ENCODE results near the gene ZBTB5. TPM values are rescaled to one million over a fixed set of nuclear protein-coding genes. Genes with fewer than 3 reads are reported as not detected.

The ZBTB5 gene
- total and polyA plus RNA-seq, 2 of the 4 experiments (the other 2 are of a cell fraction), result 6.3 to 9.1 TPM

DNA sequence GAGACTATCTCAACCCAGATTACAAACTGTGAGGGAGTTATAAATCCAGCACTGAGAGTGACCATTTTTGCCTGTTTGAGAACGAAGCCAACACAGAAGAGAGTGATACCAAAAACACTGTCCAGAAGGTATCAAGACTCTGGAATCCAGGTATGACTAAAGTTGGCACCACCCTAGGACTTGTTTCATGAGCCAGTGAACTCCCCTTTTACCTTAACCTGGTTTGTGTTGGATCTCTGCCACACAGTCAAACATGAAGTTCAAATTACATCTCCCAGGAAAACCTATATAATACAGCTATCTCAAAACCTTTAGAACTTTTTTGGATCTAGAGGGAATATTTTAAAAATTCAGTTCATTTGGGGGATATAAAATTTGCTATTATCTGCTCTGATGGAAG, 11.4 kb downstream of the ZBTB5 start:
- Histone ChIP-seq H2BK120ac (ENCODE audit: low read depth, low read length) (no peak overlapping the region), H3K79me1 (ENCODE audit: low read depth in 1 of 2, low read length in 2 of 2) (peaks cover 36 to 89% of the 10 kb centered on the region in 2 experiments), H3K4me3 (ENCODE audit: insufficient read depth, low read depth, low read length) (no peak overlapping the region), H3K4me1 (ENCODE audit: control insufficient read depth, insufficient read depth, low read length) (peaks cover 10% of the 10 kb centered on the region), H4K20me1 (ENCODE audit: insufficient read depth, low read length) (peaks cover 48% of the 10 kb centered on the region), H2AK9ac (replicated peaks; ENCODE audit: low read depth, low read length, poor library complexity) (no peak overlapping the region), H3K9me3 (ENCODE audit: control insufficient read depth, insufficient read depth, low read length) (no peaks in the 10 kb centered on the region), H3K9me1 (ENCODE audit: insufficient read depth, low read length) (peaks cover 18% of the 10 kb centered on the region), H3K18ac (ENCODE audit: low read depth, low read length) (no peak overlapping the region), H3K23ac (ENCODE audit: low read depth, low read length) (no peak overlapping the region), H2AFZ (replicated peaks; ENCODE audit: low read length, poor library complexity) (no peak overlapping the region), H4K91ac (ENCODE audit: insufficient read depth, low read depth, low read length) (no peak overlapping the region), H2AK5ac (ENCODE audit: low read depth, low read length) (no peak overlapping the region), H3K36me3 (ENCODE audit: control insufficient read depth, insufficient read depth, low read length) (peaks cover 5% of the 10 kb centered on the region; the same call in 1 of the 2 replicates), H3K27me3 (ENCODE audit: control insufficient read depth, insufficient read depth, low read length) (no peaks in the 10 kb centered on the region), H2BK5ac (ENCODE audit: low read depth, low read length, poor library complexity, severe bottlenecking) (no peak overlapping the region), H2BK15ac (ENCODE audit: low read depth, low read length) (no peak overlapping the region), H3K56ac (ENCODE audit: extremely low read depth, insufficient read depth, low read length) (no peak overlapping the region), H3K4me2 (ENCODE audit: low read depth, low read length) (no peak overlapping the region), H4K5ac (ENCODE audit: low read depth, low read length) (no peak overlapping the region), H4K8ac (ENCODE audit: low read depth in 2 of 2, low read length in 2 of 2) (no peak overlapping the region), H2BK20ac (ENCODE audit: low read depth, low read length) (no peak overlapping the region), H3K27ac (ENCODE audit: insufficient read depth, low read length) (no peak overlapping the region), H3K14ac (replicated peaks; ENCODE audit: low read depth, low read length) (no peak overlapping the region), H3K4ac (ENCODE audit: low read depth, low read length) (no peak overlapping the region), H3K9ac (ENCODE audit: low read depth, low read length) (no peak overlapping the region)
- ChIA-PET CTCF (no interaction called here), POLR2A (ENCODE audit: unreplicated experiment) (no interaction called here)
- TF ChIP-seq RCOR1 (IDR thresholded peaks at IDR 0.05; ENCODE audit: insufficient replicate concordance, low read length) (no peak), RAD21 (IDR thresholded peaks at IDR 0.05; ENCODE audit: low read length) (no peak), CHD1 (IDR thresholded peaks at IDR 0.05; ENCODE audit: low read depth, low read length) (no peak), FOS (IDR thresholded peaks at IDR 0.05; ENCODE audit: low read depth, low read length) (no peak)
- TF ChIP-seq, protein P1, sequence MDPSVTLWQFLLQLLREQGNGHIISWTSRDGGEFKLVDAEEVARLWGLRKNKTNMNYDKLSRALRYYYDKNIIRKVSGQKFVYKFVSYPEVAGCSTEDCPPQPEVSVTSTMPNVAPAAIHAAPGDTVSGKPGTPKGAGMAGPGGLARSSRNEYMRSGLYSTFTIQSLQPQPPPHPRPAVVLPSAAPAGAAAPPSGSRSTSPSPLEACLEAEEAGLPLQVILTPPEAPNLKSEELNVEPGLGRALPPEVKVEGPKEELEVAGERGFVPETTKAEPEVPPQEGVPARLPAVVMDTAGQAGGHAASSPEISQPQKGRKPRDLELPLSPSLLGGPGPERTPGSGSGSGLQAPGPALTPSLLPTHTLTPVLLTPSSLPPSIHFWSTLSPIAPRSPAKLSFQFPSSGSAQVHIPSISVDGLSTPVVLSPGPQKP (IDR thresholded peaks at IDR 0.05; ENCODE audit: borderline replicate concordance, low read depth, low read length), result no peak
- TF ChIP-seq, protein P2, sequence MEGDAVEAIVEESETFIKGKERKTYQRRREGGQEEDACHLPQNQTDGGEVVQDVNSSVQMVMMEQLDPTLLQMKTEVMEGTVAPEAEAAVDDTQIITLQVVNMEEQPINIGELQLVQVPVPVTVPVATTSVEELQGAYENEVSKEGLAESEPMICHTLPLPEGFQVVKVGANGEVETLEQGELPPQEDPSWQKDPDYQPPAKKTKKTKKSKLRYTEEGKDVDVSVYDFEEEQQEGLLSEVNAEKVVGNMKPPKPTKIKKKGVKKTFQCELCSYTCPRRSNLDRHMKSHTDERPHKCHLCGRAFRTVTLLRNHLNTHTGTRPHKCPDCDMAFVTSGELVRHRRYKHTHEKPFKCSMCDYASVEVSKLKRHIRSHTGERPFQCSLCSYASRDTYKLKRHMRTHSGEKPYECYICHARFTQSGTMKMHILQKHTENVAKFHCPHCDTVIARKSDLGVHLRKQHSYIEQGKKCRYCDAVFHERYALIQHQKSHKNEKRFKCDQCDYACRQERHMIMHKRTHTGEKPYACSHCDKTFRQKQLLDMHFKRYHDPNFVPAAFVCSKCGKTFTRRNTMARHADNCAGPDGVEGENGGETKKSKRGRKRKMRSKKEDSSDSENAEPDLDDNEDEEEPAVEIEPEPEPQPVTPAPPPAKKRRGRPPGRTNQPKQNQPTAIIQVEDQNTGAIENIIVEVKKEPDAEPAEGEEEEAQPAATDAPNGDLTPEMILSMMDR (conservative IDR thresholded peaks at IDR 0.05; ENCODE audit: low read depth, low read length), result no peak
- WGBS, 2 experiments (ENCODE audit: extremely low coverage in 2 of 2, insufficient read length in 1 of 2), result no CpG with 5 or more reads among the region's 1 CpG
- intact Hi-C loops (cut with micrococcal nuclease) (no loop called here), in situ Hi-C loops (cut with MboI; ENCODE audit: low sequenced_read_pairs) (no loop called here), dilution Hi-C loops (cut with HindIII; ENCODE audit: low sequenced_read_pairs, unreplicated experiment) (no loop called here)
- DNase-seq (no peak), ATAC-seq (ENCODE audit: low read depth) (no peak)
- no TSS peak for BruUV-seq (replicated peaks)

All from IMR-90 (cell line).